Measurements from ENCODE around the gene HS3ST1.

- TF ChIP-seq CTCF (IDR thresholded peaks at IDR 0.05) (no peak), EP300 (IDR thresholded peaks at IDR 0.05) (no peak), POLR2A (IDR thresholded peaks at IDR 0.05) (no peak)
Measured at GRCh38 chr4:11463707-11464106, 35.0 kb upstream of the HS3ST1 start.

Data from ovary (tissue), 3 donors.